GM21423 (cell line): ENCODE measurements around the gene SCARF1.

Experiments used
- ATAC-seq: cut with Tn5 transposase; IDR thresholded peaks from one replicate; pipeline ENCODE4 v1.9.1; 2021; ENCODE audit warnings: mild to moderate bottlenecking, moderate library complexity; ENCODE audit not compliant: unreplicated experiment

Gene SCARF1

DNA sequence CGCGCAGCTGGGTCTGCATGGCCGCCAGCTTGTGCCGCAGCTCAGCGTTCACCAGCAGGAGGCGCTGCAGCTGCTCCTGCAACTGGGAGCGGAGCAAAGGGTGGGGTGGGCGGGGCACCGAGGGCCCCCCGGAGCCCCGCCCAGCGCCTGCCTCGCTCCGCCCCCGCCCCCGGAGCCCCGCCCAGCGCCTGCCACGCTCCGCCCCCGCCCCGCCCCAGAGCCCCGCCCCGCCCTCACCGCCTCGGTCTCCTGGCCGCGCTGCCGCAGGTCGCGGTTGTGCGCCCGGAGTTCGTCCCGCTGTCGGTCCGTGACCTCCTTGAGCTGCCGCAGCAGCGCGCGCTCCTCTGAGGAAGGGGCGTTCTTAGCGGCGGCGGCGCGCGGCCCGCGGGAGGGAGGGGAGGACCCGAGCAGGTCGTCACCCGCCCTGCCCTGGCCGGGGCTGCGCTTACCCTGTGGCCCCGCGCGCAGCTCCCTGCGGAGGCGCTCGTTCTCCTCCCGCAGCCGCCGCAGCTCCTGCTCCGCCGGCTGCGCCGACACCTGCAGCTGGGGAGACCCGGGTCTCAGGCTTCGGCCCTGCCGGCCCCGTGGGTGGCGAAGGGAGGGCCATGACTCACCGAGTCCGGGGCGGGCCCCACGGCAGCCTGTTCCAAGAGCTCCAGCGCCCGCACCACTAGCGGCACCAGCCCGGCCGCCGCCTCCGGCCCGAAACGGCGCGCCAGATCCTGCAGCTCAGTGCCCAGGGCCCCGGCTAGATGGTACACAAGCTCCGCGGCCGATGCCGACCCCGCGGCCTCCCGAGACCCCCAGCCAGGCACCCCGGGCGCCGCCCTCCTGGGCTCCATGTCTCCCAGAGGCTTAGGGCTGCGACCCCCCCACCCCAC, 3.7 kb upstream of the SCARF1 start:
- peak; percentile 54 for ATAC-seq

DNA sequence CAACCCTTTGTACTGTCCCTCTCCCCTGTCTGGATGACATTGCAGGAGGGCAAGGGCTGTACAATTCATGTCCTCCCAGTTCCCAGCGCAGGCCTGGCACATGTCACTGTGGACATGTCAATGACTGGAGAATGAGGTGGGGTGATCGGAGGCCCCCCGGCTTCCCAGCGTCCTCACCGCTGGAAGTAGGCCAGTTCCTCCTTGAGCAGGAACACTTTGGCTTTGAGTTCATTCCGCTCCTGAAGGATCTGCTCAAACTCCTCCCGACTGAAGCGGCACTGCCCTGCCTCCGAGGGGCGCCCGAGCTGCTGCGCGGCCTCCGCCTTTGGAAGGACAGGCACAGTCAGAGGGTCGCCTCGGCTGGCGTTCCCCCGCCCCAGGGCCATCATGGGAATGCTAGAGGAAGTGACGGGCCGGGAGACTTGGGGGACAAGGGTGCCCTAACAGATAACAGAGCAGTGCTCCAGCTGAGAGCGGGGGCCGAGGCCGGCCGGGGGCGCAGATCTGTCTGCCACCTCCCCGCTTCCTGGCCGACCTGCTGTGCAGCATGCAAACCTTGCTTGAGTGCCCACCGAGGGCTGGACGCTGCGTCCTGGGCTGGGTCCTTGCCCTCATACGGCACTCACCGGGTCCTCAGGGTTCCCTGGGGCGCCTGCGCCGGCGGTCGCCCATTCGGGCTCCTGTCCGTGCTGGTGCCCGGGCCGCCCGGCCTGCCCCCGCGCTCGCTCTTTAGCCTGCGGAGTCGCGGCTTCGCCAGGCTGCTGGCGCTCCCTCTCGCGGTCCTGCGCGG, 2.8 kb upstream of the SCARF1 start:
- ATAC-seq, result no peak

DNA sequence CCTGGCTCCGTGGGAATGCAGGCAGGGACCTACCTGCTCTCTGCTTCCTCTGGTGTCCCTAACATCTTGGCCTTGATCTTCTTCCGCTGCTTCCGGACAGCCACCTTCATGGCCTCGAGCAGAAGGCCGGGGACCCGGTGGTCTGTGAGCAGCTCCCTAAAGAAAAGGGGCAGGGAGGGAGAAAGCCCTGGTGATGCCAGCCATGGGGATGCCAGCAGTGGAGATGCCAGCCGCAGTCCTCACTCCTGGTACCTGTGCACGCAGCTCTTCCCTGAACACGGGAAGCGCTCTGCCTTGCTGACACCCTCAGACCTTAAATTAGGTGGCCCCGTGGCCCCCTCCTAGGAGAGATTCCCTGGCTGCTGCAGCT, 2.3 kb upstream of the SCARF1 start:
- no peak for ATAC-seq

DNA sequence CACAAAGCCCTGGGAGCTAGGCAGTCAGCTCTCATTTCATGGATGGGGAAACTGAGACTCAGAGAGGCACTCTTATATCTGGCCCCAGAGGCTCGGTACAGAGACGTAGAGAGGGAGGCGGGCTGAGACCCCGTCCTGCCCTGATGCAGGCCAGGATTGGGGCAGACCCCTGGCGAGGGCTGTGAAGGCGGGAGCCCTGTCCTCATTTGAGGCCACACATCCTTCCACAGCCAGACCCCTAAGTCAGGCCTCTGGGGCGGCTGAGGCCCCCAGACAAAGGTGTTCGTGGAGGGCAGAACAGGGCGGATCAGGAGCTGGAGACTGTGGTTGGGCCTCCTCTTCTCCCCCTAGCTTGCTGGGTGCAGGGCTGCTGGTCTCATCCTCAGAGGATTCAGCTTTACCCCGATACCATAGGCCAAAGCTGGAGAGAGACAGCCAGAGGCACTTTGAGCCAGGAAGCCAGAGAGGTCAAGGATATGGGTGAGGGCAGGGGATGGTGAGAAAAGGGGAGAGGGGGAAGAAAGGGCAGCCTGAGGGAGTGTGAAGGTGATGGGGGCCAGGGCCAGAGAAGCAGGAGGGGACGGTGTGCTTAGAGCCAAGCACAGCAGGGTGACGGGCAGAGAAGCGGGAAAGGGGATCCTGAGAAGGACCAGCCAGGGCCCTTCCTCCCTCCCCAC, 805 bp upstream of the SCARF1 start:
- ATAC-seq, result no peak

DNA sequence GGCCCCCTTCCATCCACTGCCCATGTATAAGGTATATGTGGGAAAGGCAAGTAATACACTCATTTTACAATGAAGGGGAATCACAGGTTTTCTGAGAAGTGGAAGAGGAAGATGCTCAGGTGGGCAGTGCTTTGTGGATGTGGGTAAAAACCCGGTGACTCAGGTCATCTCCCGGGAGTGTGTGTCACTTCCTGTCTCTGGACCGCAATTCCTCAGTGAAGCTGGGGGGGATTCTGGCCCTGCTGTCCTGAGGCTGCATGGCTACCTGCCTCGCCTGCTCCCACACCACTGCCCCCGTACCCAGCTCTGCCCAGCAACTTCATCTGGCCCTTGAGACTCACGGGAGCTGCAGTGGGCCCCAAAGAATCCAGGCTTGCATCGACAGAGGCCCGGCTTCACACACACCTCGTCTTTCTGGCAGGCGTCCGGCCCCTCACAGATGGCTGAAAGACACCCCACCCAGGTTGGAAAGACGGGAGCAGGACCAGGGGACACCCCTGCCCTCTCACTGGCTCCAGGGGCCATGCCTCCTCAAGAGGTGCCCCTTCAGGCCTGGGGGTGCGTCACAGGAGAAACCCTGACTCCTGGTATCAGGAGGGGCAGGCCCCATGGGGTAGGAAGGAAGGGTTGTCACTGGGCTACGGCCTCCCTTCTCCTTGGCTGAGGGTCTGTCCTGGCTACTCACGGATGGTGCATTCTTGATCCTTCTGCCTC, 882 bp downstream of the SCARF1 start:
- ATAC-seq, result no peak

DNA sequence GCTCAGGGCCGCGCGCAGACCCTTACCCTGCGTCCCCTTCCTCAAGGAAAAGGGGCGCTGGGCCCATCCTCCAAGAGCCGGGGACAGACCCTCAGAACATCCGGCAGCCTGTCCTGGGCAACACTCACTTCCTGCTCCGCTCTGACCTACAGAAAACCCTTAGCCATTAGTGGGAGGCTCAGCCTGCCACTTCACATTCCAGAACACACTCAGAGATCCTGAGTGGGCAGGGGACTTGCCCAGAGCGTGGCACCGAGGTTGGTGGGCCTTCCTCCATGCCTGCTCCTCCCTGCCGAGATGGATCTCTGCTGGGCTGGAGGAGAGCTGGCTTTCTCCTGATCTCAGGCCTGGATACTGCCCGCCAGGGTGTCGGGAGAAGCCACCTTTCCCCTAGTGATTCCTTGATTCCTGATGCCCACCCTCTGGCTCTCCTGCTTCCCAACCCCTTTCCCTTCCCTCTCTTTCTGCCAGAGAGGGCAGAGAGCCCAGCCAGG, 1.5 kb downstream of the SCARF1 start:
- no peak for ATAC-seq

DNA sequence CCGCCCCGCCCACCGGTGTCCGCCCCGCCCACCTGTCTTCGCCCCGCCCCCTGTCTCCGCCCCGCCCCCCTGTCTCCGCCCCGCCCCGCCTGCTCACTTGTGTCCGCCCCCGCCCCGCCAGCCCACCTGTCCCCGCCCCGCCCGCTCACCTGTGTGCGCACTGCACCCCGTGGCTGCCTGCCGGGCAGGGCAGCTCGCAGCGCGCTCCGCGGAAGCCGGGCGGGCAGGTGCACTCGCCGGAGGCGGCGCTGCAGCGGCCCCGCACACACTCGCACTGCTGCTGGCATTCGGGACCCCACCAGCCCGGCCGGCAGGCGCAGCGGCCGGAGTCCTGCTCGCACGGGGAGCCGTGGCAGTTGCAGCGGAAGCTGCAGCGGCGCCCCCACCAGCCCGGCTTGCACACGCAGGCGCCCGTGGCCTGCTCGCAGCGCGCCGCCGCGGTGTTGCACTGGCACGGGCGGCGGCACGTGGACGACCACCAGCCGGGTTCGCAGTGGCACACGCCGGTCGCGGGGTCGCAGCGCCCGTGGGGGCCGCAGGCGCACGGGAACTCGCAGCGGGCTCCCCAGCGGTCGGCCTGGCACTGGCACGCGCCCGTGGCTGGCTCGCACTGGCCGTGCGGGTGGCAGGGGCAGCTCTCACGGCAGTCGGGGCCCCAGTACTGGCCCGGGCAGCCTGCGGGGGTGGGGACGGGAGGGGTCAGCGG, 2.1 kb downstream of the SCARF1 start:
- ATAC-seq, result no peak

DNA sequence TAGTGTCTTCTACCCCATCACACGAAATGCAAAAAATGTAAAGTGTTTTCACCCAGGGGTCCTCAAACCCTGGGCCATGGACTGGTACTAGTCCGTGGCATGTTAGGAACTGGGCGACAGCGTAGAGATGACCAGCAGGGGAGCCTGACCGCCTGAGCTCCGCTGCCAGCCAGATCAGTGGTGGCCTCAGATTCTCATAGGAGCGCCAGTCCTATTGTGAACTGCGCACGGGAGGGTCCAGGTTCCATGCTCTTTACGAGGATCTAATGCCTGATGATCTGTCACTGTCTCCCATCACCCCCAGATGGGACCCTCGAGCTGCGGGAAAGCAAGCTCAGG, 4.5 kb downstream of the SCARF1 start:
- ATAC-seq, result no peak

DNA sequence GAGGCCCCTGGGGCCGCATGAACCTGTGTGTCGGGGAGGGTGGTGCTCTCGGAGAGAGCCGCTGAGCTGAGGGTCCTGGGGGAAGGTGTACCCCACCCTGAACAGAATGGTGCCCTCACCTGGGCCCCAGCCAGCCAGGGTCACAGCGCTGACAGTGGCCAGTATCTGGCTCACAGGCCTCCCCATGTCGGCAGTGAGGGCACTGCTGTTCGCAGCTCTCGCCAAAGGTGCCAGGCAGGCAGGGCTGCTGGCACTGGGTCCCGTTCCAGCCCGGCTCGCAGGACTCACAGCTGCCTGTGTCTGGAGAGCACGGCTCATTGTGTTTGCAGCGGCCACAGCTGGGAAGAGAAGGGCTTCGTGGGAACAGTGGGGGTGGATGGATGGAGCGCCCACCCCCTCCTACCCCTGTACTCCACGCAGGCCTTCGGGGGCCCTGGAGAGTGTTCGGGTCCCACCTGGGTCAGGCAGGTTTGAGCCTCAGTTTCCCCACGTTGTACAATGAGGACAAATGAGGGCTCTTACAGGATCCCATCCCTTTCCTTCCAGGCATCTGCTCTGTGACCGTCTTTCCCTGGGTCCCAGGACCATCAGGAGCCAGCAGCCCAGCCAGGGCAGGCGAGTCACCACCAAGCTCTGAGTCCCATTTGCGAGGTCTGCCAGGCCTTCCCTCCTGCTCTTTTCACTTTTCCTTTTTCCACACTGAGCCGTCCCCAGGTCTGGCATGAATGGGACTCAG, 5.0 kb downstream of the SCARF1 start:
- no peak for ATAC-seq

DNA sequence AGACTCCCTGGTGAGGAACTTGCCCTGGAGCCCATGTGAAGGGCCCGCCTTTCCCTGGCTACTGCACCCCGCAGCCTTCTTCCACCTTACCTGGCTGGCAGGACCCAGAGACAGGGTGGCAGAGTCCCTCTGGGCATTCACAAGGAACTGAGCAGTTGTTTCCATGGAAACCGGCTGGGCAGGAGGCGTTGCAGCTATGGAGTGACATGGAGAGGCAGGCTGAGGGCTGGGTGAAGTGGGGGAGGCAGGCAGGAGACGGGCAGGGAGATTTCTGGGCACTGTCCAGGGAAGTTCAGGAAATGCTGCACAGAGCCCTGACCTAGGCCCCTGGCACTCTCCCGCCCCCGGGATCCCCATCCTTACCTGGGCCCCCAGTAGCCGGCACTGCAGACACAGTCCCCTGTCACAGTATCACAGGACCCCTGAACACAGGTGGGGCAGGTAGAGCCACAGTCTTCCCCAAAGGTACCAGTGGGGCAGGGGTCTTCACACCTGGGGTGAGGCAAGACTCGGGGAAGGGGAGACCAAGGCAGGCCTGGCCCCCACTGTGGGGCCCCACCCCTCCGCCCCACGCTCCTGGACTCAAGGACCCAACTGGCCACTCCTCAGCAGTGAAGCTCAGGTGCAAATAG, 5.9 kb downstream of the SCARF1 start:
- ATAC-seq, result no peak

DNA sequence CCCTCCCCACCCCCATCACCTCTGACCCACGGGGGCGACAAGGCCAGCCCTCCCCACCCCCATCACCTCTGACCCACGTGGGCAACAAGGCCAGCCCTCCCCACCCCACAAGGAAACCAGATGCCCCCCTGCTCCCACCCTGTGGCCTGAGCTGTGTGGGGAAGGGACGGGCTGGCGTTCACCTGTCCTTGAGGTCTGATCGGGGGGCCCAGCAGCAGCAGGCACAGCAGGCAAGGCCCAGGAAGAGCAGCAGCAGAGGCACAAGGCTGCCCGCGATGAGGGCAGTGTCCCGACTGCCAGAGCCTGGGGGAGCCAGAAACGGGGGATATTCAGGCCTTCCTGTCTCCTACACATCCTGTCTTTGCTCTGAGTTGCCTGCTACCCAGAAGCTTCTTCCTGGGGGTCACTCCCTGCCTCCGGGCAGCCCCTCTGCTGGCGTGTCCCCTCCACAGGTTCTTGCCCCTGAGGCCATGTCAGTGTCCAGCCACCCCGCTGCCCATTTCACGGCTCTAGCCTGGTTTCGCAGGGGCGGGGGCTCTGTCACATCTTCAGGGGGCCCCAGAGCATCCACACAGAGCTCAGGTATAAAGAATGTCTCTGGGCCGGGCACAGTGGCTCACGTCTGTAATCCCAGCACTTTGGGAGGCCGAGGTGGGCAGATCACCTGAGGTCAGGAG, 6.8 kb downstream of the SCARF1 start:
- ATAC-seq, result no peak

DNA sequence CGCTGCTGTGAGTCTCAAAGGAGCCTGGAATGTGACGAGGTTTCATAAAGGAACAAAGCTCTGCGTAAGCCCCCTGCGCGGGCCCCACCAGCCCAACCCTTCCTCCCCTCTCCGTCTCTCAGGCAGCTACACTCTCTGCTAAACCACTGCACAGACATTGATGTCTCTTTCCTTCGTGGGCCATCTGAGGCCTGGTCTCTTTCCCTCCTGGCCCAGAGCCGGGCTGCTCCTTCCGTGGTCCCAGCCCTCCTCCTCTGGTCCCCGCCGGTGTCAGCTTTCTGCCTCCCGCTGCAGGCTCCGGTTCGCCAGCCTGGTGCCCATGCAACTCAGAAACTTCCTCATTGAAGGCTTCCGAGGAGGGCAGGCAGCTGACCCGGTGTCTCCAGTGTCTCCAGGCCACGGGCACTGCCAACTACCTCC, 7.4 kb downstream of the SCARF1 start:
- ATAC-seq, result no peak

DNA sequence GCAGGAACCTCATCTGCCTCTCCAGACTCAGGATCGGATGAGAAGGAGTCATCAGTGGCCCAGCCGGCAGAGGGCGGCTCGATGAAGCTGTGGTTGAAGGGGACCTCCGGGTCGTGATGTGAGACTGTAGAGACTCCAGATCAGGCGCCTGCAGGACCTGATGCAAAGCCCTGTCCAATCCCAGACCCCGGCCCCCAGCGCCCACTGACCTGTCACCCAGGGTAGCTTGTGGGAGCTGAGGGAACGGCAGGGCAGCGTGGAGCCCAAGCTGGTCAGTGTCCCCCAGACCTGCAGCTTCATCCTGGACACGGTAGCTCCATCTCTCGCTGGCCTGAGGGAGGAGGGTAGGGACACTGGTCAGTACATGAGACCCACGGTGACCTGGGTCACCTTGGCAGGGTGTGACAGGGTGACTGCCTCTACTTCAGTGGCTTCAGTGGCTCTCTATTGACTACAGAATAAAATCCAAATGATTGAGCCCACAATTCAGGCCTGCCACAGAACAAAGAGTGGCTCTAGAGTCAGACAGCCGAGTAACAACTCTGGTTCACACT, 8.7 kb downstream of the SCARF1 start:
- ATAC-seq, result no peak

DNA sequence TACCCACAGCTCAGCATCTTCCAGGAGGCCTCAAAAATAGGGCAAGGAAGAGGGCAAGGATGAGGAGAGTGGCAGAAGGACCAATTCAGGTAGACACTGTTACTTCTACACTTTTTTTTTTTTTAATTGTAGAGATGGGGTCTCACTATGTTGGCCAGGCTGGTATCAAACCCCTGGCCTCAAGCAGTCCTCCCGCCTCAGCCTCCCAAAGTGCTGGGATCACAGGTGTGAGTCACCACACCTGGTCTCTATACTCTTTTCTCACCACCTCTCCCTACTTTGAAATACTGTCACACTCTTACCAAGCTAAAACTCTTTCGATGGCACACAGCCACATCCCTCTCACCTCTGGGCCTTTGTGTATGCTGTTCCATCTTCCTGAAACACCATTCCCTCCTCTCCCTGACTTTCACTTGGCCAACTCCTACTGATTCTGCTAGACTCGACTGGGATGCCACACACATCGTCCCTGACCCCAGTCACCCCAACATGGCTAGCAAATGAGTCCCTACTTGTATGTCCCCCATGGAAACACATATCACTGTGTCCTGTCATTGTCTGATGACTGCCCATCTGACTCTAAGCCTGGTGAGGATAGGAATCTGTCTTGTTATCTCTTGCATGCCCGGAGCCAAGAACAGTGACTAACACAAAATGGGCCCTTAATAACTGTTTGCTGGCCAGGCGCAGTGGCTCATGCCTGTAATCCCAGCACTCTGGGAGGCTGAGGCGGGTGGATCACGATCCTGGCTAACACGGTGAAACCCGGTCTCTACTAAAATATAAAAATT, 9.7 kb downstream of the SCARF1 start:
- ATAC-seq, result no peak

DNA sequence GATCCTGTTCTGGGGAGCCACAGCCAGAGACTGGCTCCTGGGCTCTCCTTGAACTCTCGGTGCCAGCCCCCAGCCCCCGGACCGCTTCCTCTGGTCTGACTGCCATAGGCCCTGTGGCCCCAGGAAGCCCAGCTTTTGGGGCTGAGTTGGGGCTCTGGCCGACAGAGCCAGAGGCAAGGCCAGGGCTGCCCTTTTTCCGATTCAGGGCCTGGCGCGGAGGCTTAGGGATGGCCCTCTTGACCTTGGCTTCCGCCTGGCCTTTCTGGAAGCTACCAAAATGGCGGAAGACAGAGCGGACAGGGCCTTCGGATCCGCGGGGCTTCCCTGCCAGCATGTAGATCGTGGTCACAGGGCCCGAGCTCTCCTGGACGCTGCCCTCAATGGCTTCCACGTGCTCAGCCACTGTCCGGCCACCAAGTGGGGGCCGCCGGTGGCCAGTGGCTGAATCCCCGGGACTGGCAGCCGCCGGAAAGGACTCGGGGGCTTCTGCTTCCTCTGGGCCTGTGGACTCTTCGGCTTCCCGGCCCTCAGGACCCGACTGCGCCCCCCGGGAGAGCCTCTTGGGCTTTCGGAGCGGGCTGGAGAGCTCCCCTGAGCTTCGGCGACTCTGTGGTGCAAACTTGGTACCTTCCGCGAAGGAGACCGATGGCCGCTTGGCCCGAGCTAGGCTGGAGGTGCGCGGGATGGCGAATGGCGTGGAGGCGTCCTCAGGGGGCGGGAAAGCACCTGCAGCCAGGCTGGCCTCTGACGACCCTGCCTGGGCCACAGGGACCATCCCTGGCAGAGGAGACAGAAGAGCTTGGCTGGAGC, 10.5 kb downstream of the SCARF1 start:
- no peak for ATAC-seq

DNA sequence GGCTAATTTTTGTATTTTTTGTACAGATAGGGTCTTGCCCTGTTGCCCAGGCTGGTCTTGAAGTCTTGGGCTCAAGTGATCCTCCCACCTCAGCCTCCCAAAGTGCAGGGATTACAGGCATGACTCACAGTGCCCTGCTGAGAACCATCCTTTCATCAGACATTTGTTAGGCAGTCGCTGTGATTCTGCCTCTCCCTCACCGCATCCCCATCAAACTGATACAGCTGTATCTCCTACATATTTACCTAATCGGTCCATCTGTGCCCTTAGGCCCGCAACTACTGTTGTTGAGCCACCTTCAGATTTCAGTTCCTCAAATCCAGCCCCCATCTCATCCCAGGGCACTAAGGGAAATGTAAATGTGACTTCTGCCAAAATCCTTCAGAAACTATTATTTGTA, 14.9 kb downstream of the SCARF1 start:
- ATAC-seq, result no peak
